Right cardiac atrium (tissue), 5 donors: ENCODE data around the gene MTCL1. TPM values are rescaled to one million over a fixed set of nuclear protein-coding genes. Genes with fewer than 3 reads are reported as not detected.

Experiments
- ATAC-seq, 2 donors: fragments of 200-7000 bp; cut with Tn5 transposase; one replicate each; pipeline versions ENCODE4 v1.8.0 to v1.9.1; 2020; ENCODE audit warnings: moderate library complexity in 2 of 2, mild to moderate bottlenecking in 1 of 2
- DNase-seq, 3 donors: peaks; one replicate each; pipeline ENCODE4 v3.0.0-alpha.2; 2020
- H3K27ac ChIP-seq: one replicate; pipeline ENCODE4 v1.5.1; 2013; ENCODE audit warnings: mild to moderate bottlenecking, low read length, control low read depth, moderate library complexity
- H3K27me3 ChIP-seq: one replicate; pipeline ENCODE4 v1.6.1; 2013; ENCODE audit not compliant: control insufficient read depth, insufficient read depth
- H3K4me1 ChIP-seq: one replicate; pipeline ENCODE4 v1.6.1; 2013; ENCODE audit warnings: low read length; ENCODE audit not compliant: control insufficient read depth, insufficient read depth
- H3K4me3 ChIP-seq: one replicate; pipeline ENCODE4 v1.5.1; 2013; ENCODE audit warnings: low read length, control low read depth
- H3K9me3 ChIP-seq: one replicate; pipeline ENCODE4 v1.6.1; 2013; ENCODE audit warnings: low read length; ENCODE audit not compliant: control insufficient read depth
- WGBS: extraction: QIAGEN DNeasy Blood & Tissue Kit; methylation state at CpG from one replicate; pipeline ENCODE4 v1.1.7; 2013; 5-methylcytosine and 5-hydroxymethylcytosine counted together
- intact Hi-C, 4 donors: fragments of 100-400 bp; cut with DNase I; formaldehyde crosslinking; loops; one replicate each; pipeline versions ENCODE4 v1.11.0 to v1.14.0; 2022 to 2023
- polyA plus RNA-seq: library from polyadenylated mRNA; stranded (reverse); fragments of 200-250 nt; gene quantifications from one replicate; pipeline ENCODE4 v1.2.3, GENCODE V29; 2013
- total RNA-seq, 4 donors: library from RNA; stranded (reverse); fragmentation: NEBNext Ultra II Directional; extraction: Animal tissue kit (Norgen Biotek cat#: 25700); gene quantifications; one replicate each; pipeline ENCODE4 v1.2.1, GENCODE V29; 2021
- donor health status: healthy with polysubstance abuse.
- donor health status: DM: no; HTN: yes; CAD: no.
- donor health status: DM: no; HTN: no; CAD: no.
- donor health status: DM: no; HTN: yes; CAD: no; lungs with severe emphysema.
- donor health status: DM: yes; HTN: yes; CAD: no.

The MTCL1 gene
- total and polyA plus RNA-seq, 5 donors = 5.3 to 8.7 (median 6.4) TPM

- ATAC-seq = no peak
- intact Hi-C loops = no loop called here
- no peaks in the 10 kb centered on the region for H3K9me3 ChIP-seq
Measured at GRCh38 chr18:8787794-8788193, 82.4 kb downstream of the MTCL1 start.

GRCh38 chr18:8788503-8789429 is 83.4 kb downstream of the MTCL1 start:
- DNase-seq (no peak), ATAC-seq (no peak)
- WGBS = 79% methylated on average over 13 of the region's 13 CpGs

More at GRCh38 chr18:8787794-8788193, 82.4 kb downstream of the MTCL1 start:
- Histone ChIP-seq H3K27ac (no peak overlapping the region), H3K4me1 (no peaks in the 10 kb centered on the region), H3K27me3 (no peaks in the 10 kb centered on the region), H3K4me3 (no peak overlapping the region)
- WGBS = 86% methylated on average over 6 of the region's 6 CpGs
- no peak for DNase-seq

DNA sequence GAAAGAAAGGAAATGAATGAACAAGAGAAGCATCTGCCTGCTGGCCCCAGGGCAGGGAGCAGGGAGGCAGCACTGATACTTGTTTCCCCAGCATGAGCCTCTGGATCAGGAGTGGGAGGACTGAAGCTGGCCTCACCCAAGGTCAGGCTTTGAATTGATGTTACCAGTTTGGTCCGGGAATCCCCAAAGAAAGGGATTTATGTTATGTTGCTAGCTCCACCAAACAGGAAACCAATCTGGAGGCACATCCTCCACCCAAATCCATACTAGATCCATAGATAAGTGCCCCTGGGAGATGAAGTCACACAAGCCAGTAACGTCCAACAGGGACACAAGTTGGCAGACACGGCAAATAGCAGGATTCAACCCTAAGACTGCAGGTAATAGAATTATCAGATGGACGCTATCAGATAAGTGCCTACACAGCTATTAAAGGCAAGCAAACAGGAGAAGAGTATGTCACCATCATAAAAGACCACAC is 85.9 kb downstream of the MTCL1 start:
- H3K4me3 ChIP-seq = no peak overlapping the region
- H3K27ac ChIP-seq = no peak overlapping the region
- H3K4me1 ChIP-seq = no peaks in the 10 kb centered on the region
- 69% methylated on average over 4 of the region's 4 CpGs for WGBS
- no peaks in the 10 kb centered on the region for H3K9me3 ChIP-seq
- intact Hi-C loops = no loop called here
- ATAC-seq (no peak), DNase-seq (no peak)
- no peaks in the 10 kb centered on the region for H3K27me3 ChIP-seq

More at GRCh38 chr18:8788503-8789429, 83.4 kb downstream of the MTCL1 start:
- Histone ChIP-seq H3K4me3 (no peak overlapping the region), H3K9me3 (no peaks in the 10 kb centered on the region), H3K27me3 (no peaks in the 10 kb centered on the region), H3K4me1 (no peaks in the 10 kb centered on the region), H3K27ac (no peak overlapping the region)
- intact Hi-C loops = no loop called here

- 90% methylated on average over 16 of the region's 16 CpGs for WGBS
- H3K27ac ChIP-seq = no peak overlapping the region
- no peaks in the 10 kb centered on the region for H3K9me3 ChIP-seq
- ATAC-seq = no peak
- intact Hi-C loops = no loop called here
- no peak overlapping the region for H3K4me3 ChIP-seq
- no peaks in the 10 kb centered on the region for H3K27me3 ChIP-seq
- DNase-seq = no peak
- no peaks in the 10 kb centered on the region for H3K4me1 ChIP-seq
Measured at GRCh38 chr18:8792688-8793316, 87.4 kb downstream of the MTCL1 start.

DNA sequence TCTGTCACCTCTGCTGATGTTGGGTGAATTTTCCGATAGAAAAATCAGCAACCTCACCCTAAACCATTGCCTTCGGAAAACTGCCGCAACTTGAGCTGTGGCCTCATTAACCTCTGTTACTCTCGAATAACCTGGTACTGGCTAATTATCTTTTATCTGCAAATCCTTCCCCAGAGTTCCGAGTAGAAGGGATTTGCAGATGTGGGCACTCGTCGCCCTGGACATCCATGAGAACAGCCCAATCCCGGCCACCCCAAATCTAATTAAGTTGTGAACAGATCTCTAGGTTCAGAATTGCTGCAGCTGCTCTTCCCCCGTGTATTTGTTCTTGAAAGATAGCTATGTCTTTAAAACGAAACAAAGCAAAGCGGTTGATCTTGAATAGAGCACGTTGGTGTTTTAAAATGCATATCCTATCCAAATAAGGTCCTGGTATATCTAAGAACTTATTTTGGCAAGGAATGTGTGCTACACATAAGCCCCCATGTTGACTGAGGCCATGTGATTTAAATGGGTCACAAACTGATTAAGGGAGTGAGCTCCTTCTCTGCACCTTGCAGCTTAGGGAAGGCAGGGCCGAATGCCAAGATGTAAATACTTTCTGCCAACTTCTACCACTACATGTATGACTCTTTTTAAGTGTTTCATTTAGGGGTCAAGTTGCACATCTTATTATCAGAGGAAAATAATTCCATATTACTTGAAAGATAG is 88.2 kb downstream of the MTCL1 start:
- intact Hi-C loops = no loop called here
- DNase-seq = no peak
- Histone ChIP-seq H3K27ac (no peak overlapping the region), H3K4me1 (no peaks in the 10 kb centered on the region), H3K27me3 (no peaks in the 10 kb centered on the region), H3K4me3 (no peak overlapping the region), H3K9me3 (no peaks in the 10 kb centered on the region)
- ATAC-seq = no peak
- WGBS = 83% methylated on average over 13 of the region's 13 CpGs

GRCh38 chr18:8794156-8794933 is 89.0 kb downstream of the MTCL1 start:
- no peaks in the 10 kb centered on the region for H3K9me3 ChIP-seq
- no peak overlapping the region for H3K4me3 ChIP-seq
- intact Hi-C loops = no loop called here
- H3K4me1 ChIP-seq = no peaks in the 10 kb centered on the region
- H3K27ac ChIP-seq = no peak overlapping the region
- 88% methylated on average over 12 of the region's 12 CpGs for WGBS
- H3K27me3 ChIP-seq = no peaks in the 10 kb centered on the region
- no peak for ATAC-seq
- DNase-seq = no peak

DNA sequence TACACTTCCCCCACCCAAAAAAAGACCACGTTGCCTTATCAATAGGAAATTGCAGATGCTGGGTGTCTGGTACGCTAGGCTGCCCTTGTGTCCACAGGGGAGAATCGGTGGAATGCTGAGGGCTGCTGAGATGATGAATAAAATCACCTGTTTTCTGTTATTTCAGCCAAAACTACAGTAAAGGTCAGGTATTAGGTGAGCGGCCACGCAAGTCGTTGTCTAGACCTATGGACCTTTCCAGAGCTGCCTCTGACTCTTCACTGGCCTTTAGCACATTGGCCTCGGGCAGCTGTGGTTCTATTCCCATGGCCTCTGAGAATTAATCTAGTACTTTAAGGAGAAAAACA is 89.6 kb downstream of the MTCL1 start:
- Histone ChIP-seq H3K9me3 (no peaks in the 10 kb centered on the region), H3K4me3 (no peak overlapping the region), H3K4me1 (no peaks in the 10 kb centered on the region), H3K27me3 (no peaks in the 10 kb centered on the region), H3K27ac (no peak overlapping the region)
- no peak for DNase-seq
- intact Hi-C loops = no loop called here
- WGBS = 77% methylated on average over 7 of the region's 7 CpGs
- ATAC-seq = no peak

DNA sequence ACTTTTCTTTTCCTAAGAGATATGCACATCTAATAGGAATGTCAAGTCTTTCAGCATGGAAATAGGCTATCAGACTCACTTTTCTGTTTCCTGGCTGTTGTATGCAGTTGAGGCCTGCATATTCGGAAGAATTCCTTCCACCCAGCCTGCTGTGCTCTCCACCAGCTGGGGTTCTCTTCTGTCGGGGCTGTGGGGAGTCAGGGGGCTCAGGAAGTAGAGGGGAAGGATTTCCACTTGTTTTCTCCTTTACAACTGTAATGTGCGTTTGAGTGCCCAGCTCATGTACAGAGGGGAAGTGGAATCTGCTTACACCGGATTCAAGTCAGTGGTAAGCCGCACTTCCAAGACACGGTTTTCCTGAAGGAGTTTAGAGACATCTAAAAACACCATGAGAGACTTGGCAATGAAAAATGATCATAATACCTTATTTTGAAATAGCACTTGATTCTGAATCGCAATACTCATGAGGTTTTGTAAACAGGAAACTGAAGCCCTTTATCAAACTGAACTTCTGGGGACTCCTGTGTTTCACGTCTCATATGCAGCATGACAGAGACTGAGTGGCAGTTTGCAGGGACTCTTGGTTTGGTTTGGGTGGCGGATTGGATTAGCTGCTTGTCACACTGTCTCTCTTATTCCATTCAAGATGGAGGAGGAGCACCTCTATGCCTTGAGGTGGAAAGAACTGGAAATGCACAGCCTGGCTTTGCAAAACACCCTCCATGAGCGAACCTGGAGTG is 90.4 kb downstream of the MTCL1 start:
- no peaks in the 10 kb centered on the region for H3K4me1 ChIP-seq
- ATAC-seq = no peak
- no peak for DNase-seq
- intact Hi-C loops = no loop called here
- no peak overlapping the region for H3K27ac ChIP-seq
- WGBS = 66% methylated on average over 10 of the region's 10 CpGs
- no peak overlapping the region for H3K4me3 ChIP-seq
- H3K27me3 ChIP-seq = no peaks in the 10 kb centered on the region
- H3K9me3 ChIP-seq = no peaks in the 10 kb centered on the region

GRCh38 chr18:8797206-8797605 is 91.8 kb downstream of the MTCL1 start:
- intact Hi-C loops = no loop called here
- no peak overlapping the region for H3K4me3 ChIP-seq
- no peak for ATAC-seq
- no peaks in the 10 kb centered on the region for H3K9me3 ChIP-seq
- WGBS = 59% methylated on average over 7 of the region's 7 CpGs
- DNase-seq = no peak
- H3K27ac ChIP-seq = no peak overlapping the region
- H3K27me3 ChIP-seq = no peaks in the 10 kb centered on the region
- H3K4me1 ChIP-seq = peaks cover 3% of the 10 kb centered on the region

DNA sequence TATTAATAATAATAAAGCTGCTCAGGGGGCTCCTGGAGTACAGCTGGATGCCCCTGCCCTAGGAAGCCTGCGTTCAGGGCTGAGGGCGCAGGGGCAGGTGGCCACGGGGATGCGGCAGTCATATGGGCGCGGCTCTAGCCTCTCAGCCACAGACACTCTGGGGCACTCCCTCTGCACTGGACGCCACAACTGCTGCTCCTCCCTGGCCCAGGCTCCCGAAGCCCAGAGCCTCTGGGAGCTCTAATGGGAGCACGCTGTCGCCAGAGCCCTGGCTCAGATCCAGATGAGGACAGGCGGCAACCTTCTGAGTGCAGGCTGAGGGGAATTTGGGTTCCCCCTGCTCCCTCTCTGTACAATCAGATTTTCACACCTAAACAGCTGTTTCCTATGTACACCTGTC is 93.6 kb downstream of the MTCL1 start:
- ATAC-seq (peak; percentile 37 to 38), DNase-seq (peak in 1 of 3 donors; percentile 76)
- Histone ChIP-seq H3K9me3 (no peaks in the 10 kb centered on the region), H3K27ac (no peak overlapping the region), H3K4me3 (no peak overlapping the region), H3K4me1 (peaks cover 3% of the 10 kb centered on the region), H3K27me3 (no peaks in the 10 kb centered on the region)
- intact Hi-C loops = no loop called here
- WGBS = 59% methylated on average over 11 of the region's 11 CpGs
